ENCODE measurements around the gene HADHA. TPM values are rescaled to one million over a fixed set of nuclear protein-coding genes. Genes with fewer than 3 reads are reported as not detected.

The HADHA gene
- total RNA-seq, 8 experiments from 2014 or later = 75.1 to 152 (median 113) TPM

DNA sequence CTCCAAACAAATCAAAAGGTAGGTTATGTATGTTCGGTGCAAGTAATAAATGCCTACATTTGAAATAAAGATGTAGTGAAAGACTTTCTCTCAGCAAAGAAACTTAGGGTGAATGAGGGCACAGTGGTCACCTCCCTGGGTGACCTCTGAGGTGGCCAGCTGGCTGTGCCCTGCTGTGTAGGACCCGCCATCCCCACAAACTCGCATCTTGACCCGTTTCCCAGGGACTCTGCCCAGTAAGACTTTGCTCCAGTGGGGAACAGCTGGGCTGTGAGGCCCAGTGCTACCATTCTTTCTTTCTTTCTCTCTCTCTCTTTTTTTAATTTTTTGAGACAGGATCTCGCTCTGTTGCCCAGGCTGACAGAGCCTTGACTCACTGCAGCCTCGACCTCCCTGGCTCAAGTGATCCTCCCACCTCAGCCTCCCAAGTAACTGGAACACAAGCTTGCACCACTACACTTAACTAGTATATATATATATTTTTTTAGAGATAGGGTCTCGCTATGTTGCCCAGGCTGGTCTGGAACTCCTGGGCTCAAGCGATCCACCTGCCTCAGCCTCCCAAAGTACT, 79.7 kb downstream of the HADHA start:
- WGBS, 10 experiments = 57 to 100% (median 78%) methylated on average over 1 to 8 of the region's 8 CpGs; no CpG with 5 or more reads in 3 of the 10 experiments
- peaks cover 0 to 4% of the 10 kb centered on the region in 2 donors for H3K4me1 ChIP-seq (replicated peaks in 1 of 2)
- ATAC-seq (replicated peaks in 6 of 8) = no peak
- in situ Hi-C loops (cut with MboI; ENCODE audit: low pct_unique_long_range_greater_than_20kb in 2 of 9, low sequenced_read_pairs in 9 of 9, unreplicated experiment in 9 of 9) = no loop called here
- H3K4me3 ChIP-seq = no peak overlapping the region
- no peak overlapping the region for H3K27ac ChIP-seq

DNA sequence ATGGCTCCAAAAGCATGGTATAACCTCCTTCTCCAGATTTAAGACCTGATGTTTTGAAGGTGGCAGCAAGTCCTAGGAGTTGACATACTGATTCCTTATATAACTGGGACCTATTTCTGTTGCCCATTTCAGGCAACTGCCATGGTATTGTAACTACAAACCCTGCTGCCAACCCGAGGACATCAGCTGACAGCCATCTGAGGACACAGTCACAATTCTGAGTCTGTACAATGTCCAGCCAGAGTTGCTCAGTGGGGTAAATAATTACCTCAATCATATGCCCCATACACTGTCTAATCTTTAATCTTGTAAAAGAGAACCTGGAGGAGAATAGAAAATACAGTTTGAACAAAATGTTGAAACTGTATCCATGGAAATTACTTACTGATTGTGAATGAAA, 80.2 kb downstream of the HADHA start:
- ATAC-seq (replicated peaks in 6 of 8) = no peak
- WGBS, 10 experiments = 0 to 86% (median 17%) methylated on average over 1 of the region's 1 CpG; no CpG with 5 or more reads in 3 of the 10 experiments
- H3K4me1 ChIP-seq (replicated peaks in 1 of 2) = no peaks in the 10 kb centered on the region
- H3K4me3 ChIP-seq = no peak overlapping the region
- no peak overlapping the region for H3K27ac ChIP-seq
- in situ Hi-C loops (cut with MboI; ENCODE audit: low pct_unique_long_range_greater_than_20kb in 2 of 9, low sequenced_read_pairs in 9 of 9, unreplicated experiment in 9 of 9) = no loop called here

DNA sequence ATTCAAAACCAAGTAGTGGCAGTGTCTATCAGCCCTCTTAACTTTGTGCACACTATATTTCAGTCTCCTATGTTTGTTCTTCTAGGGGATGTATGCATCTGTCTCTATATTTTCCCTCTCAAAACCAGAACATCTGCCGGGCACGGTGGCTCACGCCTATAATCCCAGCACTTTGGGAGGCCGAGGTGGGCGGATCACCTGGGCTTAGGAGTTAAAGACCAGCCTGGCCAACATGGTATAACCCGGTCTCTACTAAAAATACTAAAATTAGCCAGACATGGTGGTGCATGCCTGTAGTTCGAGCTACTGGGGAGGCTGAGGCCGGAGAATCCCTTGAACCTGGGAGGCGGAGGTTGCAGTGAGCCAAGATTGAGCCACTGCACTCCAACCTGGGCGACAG, 81.5 kb downstream of the HADHA start:
- no peaks in the 10 kb centered on the region for H3K4me1 ChIP-seq (replicated peaks in 1 of 2)
- no peak overlapping the region for H3K27ac ChIP-seq
- 44 to 100% (median 90%) methylated on average over 1 to 8 of the region's 10 CpGs; no CpG with 5 or more reads in 2 of the 10 experiments for WGBS, 10 experiments
- H3K4me3 ChIP-seq = no peak overlapping the region
- in situ Hi-C loops (cut with MboI; ENCODE audit: low pct_unique_long_range_greater_than_20kb in 2 of 9, low sequenced_read_pairs in 9 of 9, unreplicated experiment in 9 of 9) = no loop called here
- ATAC-seq (replicated peaks in 6 of 8) = no peak

DNA sequence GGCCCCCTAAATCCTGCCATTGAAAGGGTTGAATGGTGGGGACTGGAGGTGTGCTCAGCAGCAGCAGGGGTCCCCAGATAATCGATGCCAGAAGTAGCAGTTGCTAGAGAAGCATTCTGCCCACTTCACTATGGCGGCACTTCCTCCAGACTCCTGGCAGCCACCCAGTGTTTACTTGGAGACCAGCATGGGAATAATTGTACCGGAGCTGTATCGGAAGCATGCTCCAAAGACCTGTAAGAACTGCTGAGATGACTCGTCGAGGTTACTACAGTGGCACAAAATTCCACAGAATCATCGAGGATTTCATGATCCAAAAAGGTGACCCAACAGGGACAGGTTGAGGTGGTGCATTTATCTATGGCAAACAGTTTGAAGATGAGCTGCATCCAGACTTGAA, 82.5 kb downstream of the HADHA start:
- no peaks in the 10 kb centered on the region for H3K4me1 ChIP-seq (replicated peaks in 1 of 2)
- H3K4me3 ChIP-seq = no peak overlapping the region
- WGBS, 10 experiments = 40 to 92% (median 83%) methylated on average over 1 to 4 of the region's 7 CpGs; no CpG with 5 or more reads in 3 of the 10 experiments
- ATAC-seq (replicated peaks in 6 of 8) = no peak
- in situ Hi-C loops (cut with MboI; ENCODE audit: low pct_unique_long_range_greater_than_20kb in 2 of 9, low sequenced_read_pairs in 9 of 9, unreplicated experiment in 9 of 9) = no loop called here
- H3K27ac ChIP-seq = no peak overlapping the region

DNA sequence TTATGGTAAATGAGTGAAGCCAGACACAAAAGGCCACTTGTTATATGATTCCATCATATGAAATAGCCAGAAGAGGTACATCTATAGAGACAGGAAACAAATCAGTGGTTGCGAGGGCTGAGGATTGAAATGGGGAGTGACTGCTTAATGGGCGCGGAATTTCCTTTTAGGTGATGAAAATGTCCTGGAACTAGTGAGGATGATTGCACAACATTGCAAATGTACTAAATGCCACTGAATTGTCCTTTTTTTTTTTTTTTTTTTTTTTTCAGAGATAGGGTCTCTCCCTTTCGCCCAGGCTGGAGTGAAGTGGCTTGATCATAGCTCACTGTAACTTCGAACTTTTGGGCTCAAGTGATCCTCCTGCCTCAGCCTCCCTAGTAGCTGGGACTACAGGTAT, 86.9 kb downstream of the HADHA start:
- in situ Hi-C loops (cut with MboI; ENCODE audit: low pct_unique_long_range_greater_than_20kb in 2 of 9, low sequenced_read_pairs in 9 of 9, unreplicated experiment in 9 of 9) = loop anchor here in 1 of 9 experiments (10.0 kb wide), 1 partner anchor 183 kb away; no protein-coding TSS in a partner anchor
- ATAC-seq (replicated peaks in 6 of 8) = no peak
- WGBS, 10 experiments = 70 to 100% (median 94%) methylated on average over 1 to 5 of the region's 5 CpGs; no CpG with 5 or more reads in 2 of the 10 experiments
- no peaks in the 10 kb centered on the region for H3K4me1 ChIP-seq (replicated peaks in 1 of 2)
- H3K4me3 ChIP-seq = no peak overlapping the region
- H3K27ac ChIP-seq = no peak overlapping the region

DNA sequence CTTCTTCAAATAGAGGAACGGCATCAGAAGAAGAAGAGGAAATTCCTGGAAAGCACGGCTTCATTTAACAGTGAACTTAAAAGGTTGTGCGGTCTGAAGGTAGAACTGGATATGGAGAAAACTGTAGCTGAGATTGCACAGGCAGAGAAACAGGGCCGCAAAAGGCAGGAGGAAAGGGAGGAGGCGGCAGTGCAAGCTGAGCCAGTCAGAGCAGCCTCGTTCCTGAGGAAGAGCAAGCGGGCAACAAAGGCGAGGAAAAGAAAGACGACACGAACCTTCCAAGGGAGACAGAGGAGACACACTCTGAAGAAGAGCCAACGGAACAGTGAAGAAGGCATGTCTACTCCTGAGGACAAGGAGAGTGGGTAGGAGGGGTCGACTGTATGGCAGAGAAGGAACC, 94.2 kb downstream of the HADHA start:
- Histone ChIP-seq H3K4me1 (replicated peaks in 1 of 2) (no peaks in the 10 kb centered on the region), H3K27ac (no peak overlapping the region), H3K4me3 (no peak overlapping the region)
- ATAC-seq (replicated peaks in 6 of 8) = no peak
- in situ Hi-C loops (cut with MboI; ENCODE audit: low pct_unique_long_range_greater_than_20kb in 2 of 9, low sequenced_read_pairs in 9 of 9, unreplicated experiment in 9 of 9) = loop anchor here in 1 of 9 experiments (10.0 kb wide), 1 partner anchor 175 kb away; no protein-coding TSS in a partner anchor
- WGBS, 10 experiments = 60 to 90% (median 76%) methylated on average over 2 to 10 of the region's 12 CpGs; no CpG with 5 or more reads in 1 of the 10 experiments

DNA sequence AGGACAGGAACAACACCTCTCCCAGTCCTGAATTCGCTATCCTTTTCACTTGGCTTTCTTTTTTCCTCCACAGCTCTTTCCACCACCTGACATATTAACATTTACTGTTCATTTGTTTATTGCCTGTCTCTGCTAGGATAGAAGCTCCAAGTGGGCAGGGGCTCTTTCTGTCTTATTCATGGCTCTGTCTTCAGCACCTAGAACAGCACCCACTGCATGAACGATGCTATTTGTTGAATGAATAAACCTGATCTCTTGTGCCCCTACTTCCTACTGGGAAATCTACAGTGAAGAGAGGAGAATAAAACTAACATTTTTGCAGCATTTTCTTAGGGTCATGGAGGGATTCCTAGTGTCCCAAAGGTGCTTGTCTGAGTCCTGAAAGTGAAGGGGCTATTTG, 95.9 kb downstream of the HADHA start:
- Histone ChIP-seq H3K27ac (no peak overlapping the region), H3K4me1 (replicated peaks in 1 of 2) (no peaks in the 10 kb centered on the region), H3K4me3 (no peak overlapping the region)
- peak in 1 of 8 experiments; percentile 22 for ATAC-seq (replicated peaks in 6 of 8)
- 0 to 100% (median 30%) methylated on average over 1 to 2 of the region's 2 CpGs; no CpG with 5 or more reads in 3 of the 10 experiments for WGBS, 10 experiments
- in situ Hi-C loops (cut with MboI; ENCODE audit: low pct_unique_long_range_greater_than_20kb in 2 of 9, low sequenced_read_pairs in 9 of 9, unreplicated experiment in 9 of 9) = loop anchor here in 4 of 9 experiments (10.0 to 25.0 kb wide), 3 partner anchors 154 to 186 kb away; partner anchors contain the start of gene KIF3C (in 1 of the 4)

DNA sequence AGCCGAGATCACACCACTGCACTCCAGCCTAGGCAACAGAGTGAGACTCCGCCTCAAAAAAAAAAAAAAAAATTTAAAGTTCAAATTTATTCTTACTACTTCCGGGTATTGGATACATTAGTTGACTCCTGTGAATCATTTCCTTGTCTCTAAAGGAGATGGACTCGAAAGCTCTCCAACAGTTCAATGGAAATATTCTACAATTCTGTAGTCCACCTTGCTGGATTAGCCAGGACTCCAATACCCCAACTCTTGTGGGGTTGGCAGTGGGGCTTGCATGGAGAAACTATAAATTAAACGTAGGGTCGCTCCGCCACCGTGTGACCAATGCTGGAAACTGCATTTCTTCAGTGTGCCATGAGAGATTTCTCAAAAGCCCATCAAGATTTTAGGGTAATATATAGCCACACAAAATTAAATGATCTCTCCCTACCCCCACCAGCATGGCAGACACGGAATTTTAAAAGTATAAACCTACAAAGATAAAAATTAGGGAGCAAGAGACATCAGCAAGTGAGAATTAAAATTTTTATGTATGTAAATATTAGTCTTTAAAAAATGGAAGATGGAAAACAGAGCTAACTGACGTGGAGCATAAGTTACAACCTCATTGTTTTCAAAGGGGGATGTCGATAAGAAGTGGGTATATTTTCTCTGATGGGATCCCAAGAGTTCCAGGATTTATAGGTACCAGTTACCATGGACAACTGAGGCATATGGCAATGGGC, 99.3 kb downstream of the HADHA start:
- Histone ChIP-seq H3K27ac (no peak overlapping the region), H3K4me1 (replicated peaks in 1 of 2) (no peaks in the 10 kb centered on the region), H3K4me3 (no peak overlapping the region)
- WGBS, 10 experiments = 5 to 60% (median 30%) methylated on average over 1 to 10 of the region's 11 CpGs
- in situ Hi-C loops (cut with MboI; ENCODE audit: low pct_unique_long_range_greater_than_20kb in 2 of 9, low sequenced_read_pairs in 9 of 9, unreplicated experiment in 9 of 9) = loop anchor here in 5 of 9 experiments (5.0 to 25.0 kb wide), 4 partner anchors 150 to 193 kb away; partner anchors contain the start of gene KIF3C (in 1 of the 5)
- peak; percentile 53 to 84 (median 66) for ATAC-seq (replicated peaks in 6 of 8)

DNA sequence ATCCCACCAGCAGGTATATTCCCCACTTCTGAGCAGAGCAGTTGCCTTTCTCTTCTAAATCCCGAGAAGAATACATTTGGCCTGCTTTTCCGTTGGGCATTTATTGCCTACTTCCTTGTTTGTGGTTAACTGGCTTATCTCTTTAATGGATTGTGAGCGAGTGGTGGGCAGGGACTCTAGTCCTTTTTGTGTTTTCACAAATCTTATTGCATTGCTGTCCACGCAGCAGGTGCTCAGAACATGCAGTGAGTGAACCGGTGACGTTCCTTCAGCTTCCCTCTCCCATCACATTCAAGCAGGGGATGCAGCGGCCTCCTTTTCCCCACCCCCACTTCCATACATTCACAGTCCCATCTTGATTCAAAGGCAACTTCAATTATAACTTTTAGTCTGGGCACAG, 100.4 kb downstream of the HADHA start:
- in situ Hi-C loops (cut with MboI; ENCODE audit: low pct_unique_long_range_greater_than_20kb in 2 of 9, low sequenced_read_pairs in 9 of 9, unreplicated experiment in 9 of 9) = loop anchor here in 5 of 9 experiments (5.0 to 25.0 kb wide), 4 partner anchors 149 to 192 kb away; partner anchors contain the start of gene KIF3C (in 1 of the 5)
- WGBS, 10 experiments = 0 to 96% (median 86%) methylated on average over 1 to 7 of the region's 7 CpGs; no CpG with 5 or more reads in 3 of the 10 experiments
- Histone ChIP-seq H3K27ac (no peak overlapping the region), H3K4me1 (replicated peaks in 1 of 2) (no peaks in the 10 kb centered on the region), H3K4me3 (no peak overlapping the region)
- ATAC-seq (replicated peaks in 6 of 8) = no peak

DNA sequence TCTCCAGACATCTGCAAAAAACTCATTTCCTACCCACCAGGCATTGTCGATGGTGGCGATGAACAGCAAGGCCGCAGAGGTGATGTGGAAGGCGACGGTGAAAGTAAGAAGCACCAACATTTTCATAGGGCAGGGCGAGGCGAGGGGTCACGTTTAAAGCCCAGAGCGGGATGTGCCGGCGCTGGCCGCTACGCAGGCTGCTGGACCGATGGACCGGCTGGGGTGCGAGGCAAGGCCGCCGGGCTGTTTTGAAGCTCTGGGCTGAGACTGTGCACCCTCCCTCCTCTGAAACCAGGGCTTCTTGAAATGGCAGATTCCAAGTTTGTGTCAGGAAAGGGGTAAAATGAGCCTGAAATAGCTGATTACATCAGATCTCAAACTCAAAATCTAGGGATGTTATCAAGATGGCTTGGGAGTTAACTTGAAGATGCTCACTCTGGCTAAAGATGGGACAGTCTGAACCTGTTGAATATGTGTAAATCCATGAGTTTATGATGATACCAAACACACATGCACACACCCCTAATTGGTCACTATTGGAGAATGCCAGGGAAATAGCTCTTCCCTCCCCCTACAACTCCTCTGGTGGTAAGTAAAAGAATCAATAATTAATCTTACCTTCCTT, 103.2 kb downstream of the HADHA start:
- in situ Hi-C loops (cut with MboI; ENCODE audit: low pct_unique_long_range_greater_than_20kb in 2 of 9, low sequenced_read_pairs in 9 of 9, unreplicated experiment in 9 of 9) = loop anchor here in 5 of 9 experiments (5.0 to 25.0 kb wide), 4 partner anchors 146 to 189 kb away; partner anchors contain the start of gene KIF3C (in 1 of the 5)
- Histone ChIP-seq H3K4me1 (replicated peaks in 1 of 2) (no peaks in the 10 kb centered on the region), H3K27ac (no peak overlapping the region), H3K4me3 (no peak overlapping the region)
- whole genome bisulfite sequencing, 10 experiments = 80 to 92% (median 87%) methylated on average over 2 to 18 of the region's 18 CpGs; no CpG with 5 or more reads in 3 of the 10 experiments
- ATAC-seq (replicated peaks in 6 of 8) = no peak
